Measurements from ENCODE around the gene CBX7. TPM values are rescaled to one million over a fixed set of nuclear protein-coding genes. Genes with fewer than 3 reads are reported as not detected.

Gene CBX7
- polyA plus RNA-seq, 1 experiment = 2.2 TPM

DNA sequence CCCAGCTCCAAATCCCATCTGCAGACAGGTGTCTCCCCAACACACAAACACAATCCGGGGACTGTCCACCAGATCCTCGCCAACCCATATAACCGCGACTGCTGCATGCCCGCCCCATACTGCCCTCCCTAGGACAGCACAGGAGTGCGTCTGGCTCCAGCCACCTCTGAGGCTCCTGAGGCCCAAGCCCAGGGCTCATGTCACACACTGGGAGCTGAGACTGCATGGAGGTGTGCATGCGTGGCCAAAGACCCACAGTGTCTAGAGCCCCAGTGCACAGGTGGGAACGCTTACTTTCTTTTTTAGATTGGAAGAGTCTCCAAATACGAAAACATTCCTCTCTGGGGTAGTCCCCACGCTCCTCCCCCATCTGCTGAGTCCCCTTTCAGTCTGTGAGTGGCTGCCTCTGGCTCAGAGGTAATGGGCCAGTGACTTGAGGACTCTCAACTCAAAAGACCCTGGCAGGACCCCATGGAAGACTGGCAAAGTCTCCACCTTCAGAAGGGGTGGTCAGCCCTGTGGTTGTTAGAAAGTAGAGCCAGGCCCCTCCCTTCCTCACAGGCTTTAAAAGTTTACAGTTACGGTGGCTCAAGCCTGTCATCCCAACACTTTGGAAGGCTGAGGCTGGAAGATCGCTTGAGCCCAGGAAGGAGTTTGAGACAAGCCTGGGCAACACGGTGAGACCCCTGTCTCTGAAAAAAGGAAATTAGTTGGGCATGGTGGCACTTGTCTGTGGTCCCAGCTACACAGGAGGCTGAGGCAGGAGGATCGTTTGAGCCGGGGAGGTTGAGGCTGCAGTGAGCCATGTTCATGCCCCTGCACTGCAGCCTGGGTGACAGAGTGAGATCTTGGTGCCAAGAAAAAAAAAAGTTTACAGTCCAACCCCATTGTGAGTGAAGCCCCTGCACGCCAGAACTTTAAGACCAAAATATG is 2.3 kb downstream of the CBX7 start:
- H3K9me3 ChIP-seq (ENCODE audit: control insufficient read depth, insufficient read depth, low read length) = no peaks in the 10 kb centered on the region; the same call in 1 of the 2 replicates
- CTCF ChIA-PET = interaction anchor here (2.4 kb wide), 1 partner anchor 166 kb away, joined by 11 read pairs; no protein-coding TSS in a partner anchor
- TF ChIP-seq, protein P1, sequence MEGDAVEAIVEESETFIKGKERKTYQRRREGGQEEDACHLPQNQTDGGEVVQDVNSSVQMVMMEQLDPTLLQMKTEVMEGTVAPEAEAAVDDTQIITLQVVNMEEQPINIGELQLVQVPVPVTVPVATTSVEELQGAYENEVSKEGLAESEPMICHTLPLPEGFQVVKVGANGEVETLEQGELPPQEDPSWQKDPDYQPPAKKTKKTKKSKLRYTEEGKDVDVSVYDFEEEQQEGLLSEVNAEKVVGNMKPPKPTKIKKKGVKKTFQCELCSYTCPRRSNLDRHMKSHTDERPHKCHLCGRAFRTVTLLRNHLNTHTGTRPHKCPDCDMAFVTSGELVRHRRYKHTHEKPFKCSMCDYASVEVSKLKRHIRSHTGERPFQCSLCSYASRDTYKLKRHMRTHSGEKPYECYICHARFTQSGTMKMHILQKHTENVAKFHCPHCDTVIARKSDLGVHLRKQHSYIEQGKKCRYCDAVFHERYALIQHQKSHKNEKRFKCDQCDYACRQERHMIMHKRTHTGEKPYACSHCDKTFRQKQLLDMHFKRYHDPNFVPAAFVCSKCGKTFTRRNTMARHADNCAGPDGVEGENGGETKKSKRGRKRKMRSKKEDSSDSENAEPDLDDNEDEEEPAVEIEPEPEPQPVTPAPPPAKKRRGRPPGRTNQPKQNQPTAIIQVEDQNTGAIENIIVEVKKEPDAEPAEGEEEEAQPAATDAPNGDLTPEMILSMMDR (IDR thresholded peaks at IDR 0.05; ENCODE audit: low read depth, low read length) = no peak
- peaks cover 20% of the 10 kb centered on the region for H3K27me3 ChIP-seq (ENCODE audit: control insufficient read depth, insufficient read depth, low read length)
- H3K4me3 ChIP-seq (ENCODE audit: low read depth, low read length) = no peak overlapping the region
- DNase-seq (ENCODE audit: low read depth, low spot score) = no peak
- POLR2A ChIA-PET = no interaction called here
- no peak overlapping the region for H3K27ac ChIP-seq (ENCODE audit: low read depth, low read length)

DNA sequence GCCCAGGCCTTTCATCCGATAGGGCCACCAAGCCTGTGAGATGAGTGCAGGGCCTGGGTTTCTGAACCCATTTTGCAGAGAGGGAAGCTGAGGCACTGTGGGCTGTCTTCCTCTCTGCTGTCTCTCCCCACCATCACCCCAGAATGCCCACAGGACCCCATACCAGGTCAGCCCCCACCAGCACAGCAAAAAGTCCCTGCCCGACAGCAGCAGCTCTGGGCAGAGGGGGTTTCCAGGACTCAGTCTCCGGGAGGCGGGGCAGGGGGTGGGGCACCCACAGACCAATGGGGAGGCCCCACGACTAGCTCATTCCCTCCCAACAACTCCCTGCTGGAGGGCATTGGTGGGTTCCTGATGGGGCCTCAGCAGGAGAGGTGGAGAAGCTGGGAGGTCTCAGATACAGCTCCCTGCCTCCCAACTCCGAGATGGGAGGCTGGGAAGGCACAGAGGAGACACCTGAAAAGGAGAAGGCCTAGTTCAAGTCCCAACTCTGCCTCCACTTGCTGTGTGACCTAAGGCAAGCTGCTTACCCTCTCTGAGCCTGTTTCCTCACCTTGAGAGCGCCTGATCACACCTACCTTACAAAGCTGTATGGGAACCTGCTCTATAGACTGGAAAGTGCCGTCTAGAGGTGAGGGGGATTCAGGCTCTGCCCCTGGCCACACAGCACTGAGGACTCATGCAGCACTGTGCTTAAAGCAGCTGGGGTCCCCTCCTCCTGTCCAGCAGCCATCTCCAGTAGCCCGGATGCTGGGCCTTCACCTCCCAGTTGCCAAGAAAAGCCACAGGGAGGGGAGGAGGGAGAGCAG is 3.5 kb downstream of the CBX7 start:
- TF ChIP-seq, protein P1 (IDR thresholded peaks at IDR 0.05; ENCODE audit: low read depth, low read length) = no peak
- no peak overlapping the region for H3K4me3 ChIP-seq (ENCODE audit: low read depth, low read length)
- H3K9me3 ChIP-seq (ENCODE audit: control insufficient read depth, insufficient read depth, low read length) = no peaks in the 10 kb centered on the region; the same call in 1 of the 2 replicates
- DNase-seq (ENCODE audit: low read depth, low spot score) = no peak
- POLR2A ChIA-PET = interaction anchor here (1.9 kb wide), 1 partner anchor 170 kb away, joined by 7 read pairs; the partner anchor contains the start of gene RPL3
- CTCF ChIA-PET = interaction anchor here (0.5 to 0.8 kb wide), 2 partner anchors 66 to 278 kb away, joined by 3 read pairs; no protein-coding TSS in a partner anchor
- H3K27me3 ChIP-seq (ENCODE audit: control insufficient read depth, insufficient read depth, low read length) = peaks cover 8% of the 10 kb centered on the region
- no peak overlapping the region for H3K27ac ChIP-seq (ENCODE audit: low read depth, low read length)

GRCh38 chr22:39148026-39148726 is 4.3 kb downstream of the CBX7 start:
- no peak overlapping the region for H3K27ac ChIP-seq (ENCODE audit: low read depth, low read length)
- no peak for DNase-seq (ENCODE audit: low read depth, low spot score)
- no peak overlapping the region for H3K4me3 ChIP-seq (ENCODE audit: low read depth, low read length)
- TF ChIP-seq, protein P1 (IDR thresholded peaks at IDR 0.05; ENCODE audit: low read depth, low read length) = no peak
- CTCF ChIA-PET = no interaction called here
- POLR2A ChIA-PET = interaction anchor here (0.7 to 1.9 kb wide), 2 partner anchors 18 to 171 kb away, joined by 7 to 8 read pairs; partner anchors contain the start of gene RPL3
- H3K27me3 ChIP-seq (ENCODE audit: control insufficient read depth, insufficient read depth, low read length) = peaks cover under 1% of the 10 kb centered on the region
- no peaks in the 10 kb centered on the region; the same call in 1 of the 2 replicates for H3K9me3 ChIP-seq (ENCODE audit: control insufficient read depth, insufficient read depth, low read length)

- H3K4me3 ChIP-seq (ENCODE audit: low read depth, low read length) = no peak overlapping the region
- ChIA-PET CTCF (interaction anchor here (0.6 kb wide), 1 partner anchor 40 kb away, joined by 5 read pairs; no protein-coding TSS in a partner anchor), POLR2A (interaction anchor here (0.7 to 1.9 kb wide), 2 partner anchors 18 to 172 kb away, joined by 7 to 8 read pairs; partner anchors contain the start of gene RPL3)
- no peaks in the 10 kb centered on the region for H3K27me3 ChIP-seq (ENCODE audit: control insufficient read depth, insufficient read depth, low read length)
- no peak overlapping the region for H3K27ac ChIP-seq (ENCODE audit: low read depth, low read length)
- TF ChIP-seq, protein P1 (IDR thresholded peaks at IDR 0.05; ENCODE audit: low read depth, low read length) = no peak
- no peaks in the 10 kb centered on the region; the same call in 1 of the 2 replicates for H3K9me3 ChIP-seq (ENCODE audit: control insufficient read depth, insufficient read depth, low read length)
- DNase-seq (ENCODE audit: low read depth, low spot score) = no peak
These were observed 5.0 kb downstream of the CBX7 start for GRCh38 chr22:39147335-39148025.
